Measurements from ENCODE around the gene TEAD2. TPM values are rescaled to one million over a fixed set of nuclear protein-coding genes. Genes with fewer than 3 reads are reported as not detected.
"Not testable (repeated sequence)": the region's sequence is repeated elsewhere in the genome, so short reads cannot be mapped to it uniquely, and the experiment has no call there.

TEAD2 gene
- total RNA-seq, 1 experiment from 2014 or later = 36.8 TPM

GRCh38 chr19:49390131-49390928 lies 28.1 kb upstream of the TEAD2 start:
- DNase-seq (ENCODE audit: low read depth) = no peak
- in situ Hi-C loops (cut with HindIII; ENCODE audit: low pct_unique_long_range_greater_than_20kb, low sequenced_read_pairs) = no loop called here

- DNase-seq (ENCODE audit: low read depth) = no peak
- in situ Hi-C loops (cut with HindIII; ENCODE audit: low pct_unique_long_range_greater_than_20kb, low sequenced_read_pairs) = no loop called here
Observed at GRCh38 chr19:49389406-49389805, 27.2 kb upstream of the TEAD2 start.

GRCh38 chr19:49387936-49388372 lies 25.7 kb upstream of the TEAD2 start, which contains the start of gene KASH5:
KASH5 (plus strand) TSS chr19:49388249; CDS start chr19:49390884, 2,635 bp downstream.
- no peak for DNase-seq (ENCODE audit: low read depth)
- in situ Hi-C loops (cut with HindIII; ENCODE audit: low pct_unique_long_range_greater_than_20kb, low sequenced_read_pairs) = no loop called here

- no peak for DNase-seq (ENCODE audit: low read depth)
- in situ Hi-C loops (cut with HindIII; ENCODE audit: low pct_unique_long_range_greater_than_20kb, low sequenced_read_pairs) = no loop called here
Observed at GRCh38 chr19:49383599-49383998, 21.4 kb upstream of the TEAD2 start.

GRCh38 chr19:49382639-49383038 lies 20.4 kb upstream of the TEAD2 start:
- in situ Hi-C loops (cut with HindIII; ENCODE audit: low pct_unique_long_range_greater_than_20kb, low sequenced_read_pairs) = no loop called here
- no peak for DNase-seq (ENCODE audit: low read depth)

- no peak for DNase-seq (ENCODE audit: low read depth)
- in situ Hi-C loops (cut with HindIII; ENCODE audit: low pct_unique_long_range_greater_than_20kb, low sequenced_read_pairs) = no loop called here
Observed at GRCh38 chr19:49380391-49380790, 18.2 kb upstream of the TEAD2 start.

- DNase-seq (ENCODE audit: low read depth) = no peak
- in situ Hi-C loops (cut with HindIII; ENCODE audit: low pct_unique_long_range_greater_than_20kb, low sequenced_read_pairs) = no loop called here
Observed at GRCh38 chr19:49378512-49378911, 16.3 kb upstream of the TEAD2 start.

- in situ Hi-C loops (cut with HindIII; ENCODE audit: low pct_unique_long_range_greater_than_20kb, low sequenced_read_pairs) = no loop called here
- no peak for DNase-seq (ENCODE audit: low read depth)
Observed at GRCh38 chr19:49374665-49375434, 12.6 kb upstream of the TEAD2 start.

- DNase-seq (ENCODE audit: low read depth); in situ Hi-C loops (cut with HindIII; ENCODE audit: low pct_unique_long_range_greater_than_20kb, low sequenced_read_pairs): not testable (repeated sequence)
Observed at GRCh38 chr19:49373174-49373573, 11.0 kb upstream of the TEAD2 start.

- no peak for DNase-seq (ENCODE audit: low read depth)
- in situ Hi-C loops (cut with HindIII; ENCODE audit: low pct_unique_long_range_greater_than_20kb, low sequenced_read_pairs) = no loop called here
Observed at GRCh38 chr19:49371184-49371583, 9.0 kb upstream of the TEAD2 start.

GRCh38 chr19:49368711-49369358 lies 6.6 kb upstream of the TEAD2 start:
- in situ Hi-C loops (cut with HindIII; ENCODE audit: low pct_unique_long_range_greater_than_20kb, low sequenced_read_pairs) = no loop called here
- DNase-seq (ENCODE audit: low read depth) = peak; percentile 35

- in situ Hi-C loops (cut with HindIII; ENCODE audit: low pct_unique_long_range_greater_than_20kb, low sequenced_read_pairs) = no loop called here
- no peak for DNase-seq (ENCODE audit: low read depth)
Observed at GRCh38 chr19:49366110-49366509, 3.9 kb upstream of the TEAD2 start.

GRCh38 chr19:49364083-49364737 lies 2.0 kb upstream of the TEAD2 start:
- no peak for DNase-seq (ENCODE audit: low read depth)
- in situ Hi-C loops (cut with HindIII; ENCODE audit: low pct_unique_long_range_greater_than_20kb, low sequenced_read_pairs) = no loop called here

GRCh38 chr19:49363268-49364082 lies 1.3 kb upstream of the TEAD2 start, which contains the start of gene DKKL1:
DKKL1 (plus strand) TSS chr19:49363877; CDS start chr19:49363999, 122 bp downstream.
- DNase-seq (ENCODE audit: low read depth) = peak; percentile 100
- in situ Hi-C loops (cut with HindIII; ENCODE audit: low pct_unique_long_range_greater_than_20kb, low sequenced_read_pairs) = no loop called here

GRCh38 chr19:49362929-49363267 lies 682 bp upstream of the TEAD2 start:
- in situ Hi-C loops (cut with HindIII; ENCODE audit: low pct_unique_long_range_greater_than_20kb, low sequenced_read_pairs) = no loop called here
- DNase-seq (ENCODE audit: low read depth) = no peak

GRCh38 chr19:49361438-49362047 lies 673 bp downstream of the TEAD2 start:
- in situ Hi-C loops (cut with HindIII; ENCODE audit: low pct_unique_long_range_greater_than_20kb, low sequenced_read_pairs) = no loop called here
- peak; percentile 83 for DNase-seq (ENCODE audit: low read depth)

All from Caki2 (cell line).